ENCODE measurements around the gene KPNA5. TPM values are rescaled to one million over a fixed set of nuclear protein-coding genes. Genes with fewer than 3 reads are reported as not detected.

Gene KPNA5
- total RNA-seq, 1 donor from 2014 or later, result 7.8 TPM

GRCh38 chr6:116741571-116741970 lies 60.6 kb downstream of the KPNA5 start:
- H3K27me3 ChIP-seq (ENCODE audit: low read depth), result no peaks in the 10 kb centered on the region
- DNase-seq, result no peak
- no peaks in the 10 kb centered on the region for H3K4me1 ChIP-seq
- H3K36me3 ChIP-seq, result peaks cover 14% of the 10 kb centered on the region
- no peak overlapping the region for H3K27ac ChIP-seq (replicated peaks)
- TF ChIP-seq CTCF (IDR thresholded peaks at IDR 0.05; ENCODE audit: borderline replicate concordance), result no peak
- no peak overlapping the region for H3K4me3 ChIP-seq
- intact Hi-C loops (cut with micrococcal nuclease), result no loop called here
- H3K9me3 ChIP-seq (replicated peaks), result peaks cover 40% of the 10 kb centered on the region

- Histone ChIP-seq H3K36me3 (no peaks in the 10 kb centered on the region), H3K9me3 (replicated peaks) (peaks cover 25% of the 10 kb centered on the region), H3K27me3 (ENCODE audit: low read depth) (no peaks in the 10 kb centered on the region), H3K27ac (replicated peaks) (no peak overlapping the region), H3K4me1 (no peaks in the 10 kb centered on the region), H3K4me3 (no peak overlapping the region)
- no peak for DNase-seq
- intact Hi-C loops (cut with micrococcal nuclease), result no loop called here
- no peak for TF ChIP-seq CTCF (IDR thresholded peaks at IDR 0.05; ENCODE audit: borderline replicate concordance)
Observed at GRCh38 chr6:116745176-116745575, 64.2 kb downstream of the KPNA5 start.

- no peak for TF ChIP-seq CTCF (IDR thresholded peaks at IDR 0.05; ENCODE audit: borderline replicate concordance)
- Histone ChIP-seq H3K36me3 (no peaks in the 10 kb centered on the region), H3K4me3 (no peak overlapping the region), H3K4me1 (peaks cover 16% of the 10 kb centered on the region), H3K9me3 (replicated peaks) (no peaks in the 10 kb centered on the region), H3K27me3 (ENCODE audit: low read depth) (peaks cover 50% of the 10 kb centered on the region), H3K27ac (replicated peaks) (no peak overlapping the region)
- intact Hi-C loops (cut with micrococcal nuclease), result no loop called here
- no peak for DNase-seq
Observed at GRCh38 chr6:116761779-116762178, 80.8 kb downstream of the KPNA5 start.

GRCh38 chr6:116762235-116762634 lies 81.2 kb downstream of the KPNA5 start:
- Histone ChIP-seq H3K27me3 (ENCODE audit: low read depth) (peaks cover 54% of the 10 kb centered on the region), H3K27ac (replicated peaks) (no peak overlapping the region), H3K4me1 (peaks cover 16% of the 10 kb centered on the region), H3K36me3 (no peaks in the 10 kb centered on the region), H3K9me3 (replicated peaks) (no peaks in the 10 kb centered on the region), H3K4me3 (no peak overlapping the region)
- TF ChIP-seq CTCF (IDR thresholded peaks at IDR 0.05; ENCODE audit: borderline replicate concordance), result no peak
- DNase-seq, result no peak
- intact Hi-C loops (cut with micrococcal nuclease), result no loop called here

GRCh38 chr6:116763048-116763447 lies 82.0 kb downstream of the KPNA5 start:
- H3K9me3 ChIP-seq (replicated peaks), result no peaks in the 10 kb centered on the region
- peaks cover 16% of the 10 kb centered on the region for H3K4me1 ChIP-seq
- no peak for TF ChIP-seq CTCF (IDR thresholded peaks at IDR 0.05; ENCODE audit: borderline replicate concordance)
- intact Hi-C loops (cut with micrococcal nuclease), result no loop called here
- no peak for DNase-seq
- peaks cover 56% of the 10 kb centered on the region for H3K27me3 ChIP-seq (ENCODE audit: low read depth)
- peak overlapping the region; percentile 72 for H3K4me3 ChIP-seq
- no peaks in the 10 kb centered on the region for H3K36me3 ChIP-seq
- H3K27ac ChIP-seq (replicated peaks), result no peak overlapping the region
